ELR (cell line): ENCODE results near the gene NEK1.
"Not testable (repeated sequence)": the region's sequence is repeated elsewhere in the genome, so short reads cannot be mapped to it uniquely, and the experiment has no call there.

Source experiments
- DNase-seq: peaks from one replicate; pipeline ENCODE4 v3.0.0-alpha.2; 2015; ENCODE audit warnings: low read depth

The NEK1 gene

GRCh38 chr4:169494234-169494633, 118.1 kb downstream of the NEK1 start:
- not testable (repeated sequence) for DNase-seq

GRCh38 chr4:169493164-169493524, 119.2 kb downstream of the NEK1 start:
- DNase-seq: no peak

- DNase-seq: peak; percentile 60
Measured at GRCh38 chr4:169492436-169493163, 119.8 kb downstream of the NEK1 start.

GRCh38 chr4:169491211-169491610, 121.2 kb downstream of the NEK1 start:
- no peak for DNase-seq

- no peak for DNase-seq
Measured at GRCh38 chr4:169489306-169489705, 123.1 kb downstream of the NEK1 start.

GRCh38 chr4:169485791-169486742, 126.3 kb downstream of the NEK1 start:
- peak; percentile 67 for DNase-seq

GRCh38 chr4:169485086-169485485, 127.3 kb downstream of the NEK1 start:
- DNase-seq: peak; percentile 31

- peak; percentile 17 for DNase-seq
Measured at GRCh38 chr4:169484485-169484884, 127.9 kb downstream of the NEK1 start.

- DNase-seq: no peak
Measured at GRCh38 chr4:169464080-169464479, 148.3 kb downstream of the NEK1 start.

GRCh38 chr4:169460081-169460480, 152.3 kb downstream of the NEK1 start:
- no peak for DNase-seq

GRCh38 chr4:169458575-169458974, 153.8 kb downstream of the NEK1 start:
- no peak for DNase-seq

- DNase-seq: not testable (repeated sequence)
Measured at GRCh38 chr4:169452644-169453043, 159.7 kb downstream of the NEK1 start.

- not testable (repeated sequence) for DNase-seq
Measured at GRCh38 chr4:169448935-169449334, 163.4 kb downstream of the NEK1 start.

- no peak for DNase-seq
Measured at GRCh38 chr4:169446824-169447223, 165.6 kb downstream of the NEK1 start.

GRCh38 chr4:169443748-169444147, 168.6 kb downstream of the NEK1 start:
- no peak for DNase-seq

GRCh38 chr4:169440446-169440845, 171.9 kb downstream of the NEK1 start:
- DNase-seq: no peak

GRCh38 chr4:169439244-169439643, 173.1 kb downstream of the NEK1 start:
- no peak for DNase-seq

GRCh38 chr4:169438057-169438480, 174.3 kb downstream of the NEK1 start:
- no peak for DNase-seq

GRCh38 chr4:169437299-169438047, 174.9 kb downstream of the NEK1 start:
- DNase-seq: no peak

- DNase-seq: no peak
Measured at GRCh38 chr4:169436734-169437133, 175.6 kb downstream of the NEK1 start.

GRCh38 chr4:169428376-169428775, 184.0 kb downstream of the NEK1 start:
- no peak for DNase-seq

GRCh38 chr4:169427727-169428126, 184.7 kb downstream of the NEK1 start:
- DNase-seq: not testable (repeated sequence)
